ENCODE measurements around the gene LRRC46.

DNA sequence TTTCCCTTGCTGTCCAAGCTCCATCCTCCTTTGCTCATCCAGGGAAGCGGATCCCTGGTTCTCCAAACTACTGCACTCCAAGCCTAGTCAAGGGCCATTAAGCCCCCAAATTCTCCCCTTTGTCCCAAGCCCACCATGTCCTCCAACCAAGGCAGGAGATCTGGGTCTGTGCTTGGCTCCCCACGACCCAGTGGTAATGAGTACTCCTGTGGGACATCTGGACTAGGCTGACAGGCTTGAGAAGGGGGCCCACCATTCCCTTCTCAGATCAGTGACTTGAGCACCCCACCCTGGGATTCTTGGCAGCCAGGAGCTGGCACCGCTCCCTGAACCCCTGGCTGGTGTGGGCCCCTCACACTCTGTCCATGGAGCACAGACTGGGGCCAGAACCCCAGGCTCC lies 27.0 kb upstream of the LRRC46 start:
- TF ChIP-seq, protein P1, sequence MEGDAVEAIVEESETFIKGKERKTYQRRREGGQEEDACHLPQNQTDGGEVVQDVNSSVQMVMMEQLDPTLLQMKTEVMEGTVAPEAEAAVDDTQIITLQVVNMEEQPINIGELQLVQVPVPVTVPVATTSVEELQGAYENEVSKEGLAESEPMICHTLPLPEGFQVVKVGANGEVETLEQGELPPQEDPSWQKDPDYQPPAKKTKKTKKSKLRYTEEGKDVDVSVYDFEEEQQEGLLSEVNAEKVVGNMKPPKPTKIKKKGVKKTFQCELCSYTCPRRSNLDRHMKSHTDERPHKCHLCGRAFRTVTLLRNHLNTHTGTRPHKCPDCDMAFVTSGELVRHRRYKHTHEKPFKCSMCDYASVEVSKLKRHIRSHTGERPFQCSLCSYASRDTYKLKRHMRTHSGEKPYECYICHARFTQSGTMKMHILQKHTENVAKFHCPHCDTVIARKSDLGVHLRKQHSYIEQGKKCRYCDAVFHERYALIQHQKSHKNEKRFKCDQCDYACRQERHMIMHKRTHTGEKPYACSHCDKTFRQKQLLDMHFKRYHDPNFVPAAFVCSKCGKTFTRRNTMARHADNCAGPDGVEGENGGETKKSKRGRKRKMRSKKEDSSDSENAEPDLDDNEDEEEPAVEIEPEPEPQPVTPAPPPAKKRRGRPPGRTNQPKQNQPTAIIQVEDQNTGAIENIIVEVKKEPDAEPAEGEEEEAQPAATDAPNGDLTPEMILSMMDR (IDR thresholded peaks at IDR 0.05; ENCODE audit: low read length): no peak
- TF ChIP-seq EZH2 (optimal IDR thresholded peaks at IDR 0.05; ENCODE audit: low read depth, low read length): no peak

Data from MM.1S (cell line).